Upper lobe of left lung (tissue), 6 donors: ENCODE measurements around the gene STAT3. TPM values are rescaled to one million over a fixed set of nuclear protein-coding genes. Genes with fewer than 3 reads are reported as not detected.
A peak's percentile ranks its signal among the peaks of the same experiment; 100 is the strongest.
"Not testable (repeated sequence)": the region's sequence is repeated elsewhere in the genome, so short reads cannot be mapped to it uniquely, and the experiment has no call there.

Source experiments
- ATAC-seq, 2 donors: fragments of 200-7000 bp; cut with Tn5 transposase; one replicate each; pipeline ENCODE4 v1.9.1; 2022; ENCODE audit warnings: mild to moderate bottlenecking in 2 of 2, moderate library complexity in 2 of 2; ENCODE audit not compliant: low FRiP score in 2 of 2
- DNase-seq, 2 donors: peaks; one replicate each; pipeline ENCODE4 v3.0.0-alpha.2; 2019 to 2020
- H3K27ac ChIP-seq, 4 donors: fragments of 200-600 bp; sonication (generic); one replicate each; pipeline ENCODE4 v1.5.1; 2016 to 2019
- H3K27me3 ChIP-seq, 4 donors: fragments of 200-600 bp; sonication (generic); one replicate each; pipeline ENCODE4 v1.5.1; 2017 to 2019
- H3K36me3 ChIP-seq, 4 donors: fragments of 200-600 bp; sonication (generic); one replicate each; pipeline ENCODE4 v1.5.1; 2016 to 2019
- H3K4me1 ChIP-seq, 4 donors: fragments of 200-600 bp; sonication (generic); one replicate each; pipeline ENCODE4 v1.5.1; 2018 to 2019
- H3K4me3 ChIP-seq, 4 donors: fragments of 200-600 bp; sonication (generic); one replicate each; pipeline ENCODE4 v1.5.1; 2017 to 2019; ENCODE audit warnings: mild to moderate bottlenecking in 2 of 4, moderate library complexity in 1 of 4
- H3K9me3 ChIP-seq, 4 donors: fragments of 200-600 bp; sonication (generic); one replicate each; pipeline ENCODE4 v1.5.1; 2018 to 2019
- EP300 ChIP-seq, 4 donors: sonication (generic); formaldehyde crosslinking; IDR thresholded peaks; one replicate each; pipeline ENCODE4 v1.5.1; 2017; ENCODE audit warnings: antibody characterized with exemption in 4 of 4, control low read depth in 2 of 4
- POLR2A ChIP-seq, 4 donors: fragments of 450-650 bp; IDR thresholded peaks; one replicate each; pipeline ENCODE4 v1.5.1; 2016 to 2017; ENCODE audit warnings: antibody characterized with exemption in 4 of 4, mild to moderate bottlenecking in 2 of 4
- POLR2AphosphoS5 ChIP-seq, 2 donors: sonication (generic); formaldehyde crosslinking; IDR thresholded peaks; one replicate each; pipeline ENCODE4 v1.5.1; 2017; ENCODE audit warnings: antibody characterized with exemption in 2 of 2
- WGBS, 2 donors: methylation state at CpG; one replicate each; pipeline ENCODE4 v1.1.5; 2017 to 2018; 5-methylcytosine and 5-hydroxymethylcytosine counted together
- total RNA-seq, 6 donors: library from RNA; depleted of rRNA in 4 of 6; stranded (reverse); fragments of >200 nt in 4 of 6; gene quantifications; one replicate each; pipeline versions ENCODE4 v1.1.0 to v1.2.1, GENCODE V29; 2016 to 2021
- TF ChIP-seq, protein P1 (sequence below), 6 experiments: fragments of 450-650 bp in 4 of 6; fragments of 200-600 bp in 2 of 6; sonication (generic) in 2 of 6; IDR thresholded peaks; one replicate each; pipeline ENCODE4 v1.5.1; 2016 to 2019; ENCODE audit warnings: antibody characterized with exemption in 6 of 6
- donor health status: DM: no; HTN: no; CAD: no; lungs with moderate emphysema.
- donor health status: DM: no; HTN: yes; CAD: no; lungs with severe emphysema.

Gene STAT3
- total RNA-seq, 6 donors from 2014 or later = 228 to 335 (median 264) TPM

GRCh38 chr17:42404326-42405055 is 16.2 kb upstream of the STAT3 start:
- Histone ChIP-seq H3K4me1 (peaks cover 65 to 77% (median 73%) of the 10 kb centered on the region in 4 donors), H3K9me3 (no peaks in the 10 kb centered on the region), H3K4me3 (no peak overlapping the region), H3K36me3 (peaks cover 9 to 35% (median 21%) of the 10 kb centered on the region in 4 donors), H3K27ac (peak overlapping the region; percentile 11 to 90 (median 40)), H3K27me3 (no peaks in the 10 kb centered on the region)
- TF ChIP-seq POLR2A (IDR thresholded peaks at IDR 0.05) = no peak
- no peak for TF ChIP-seq EP300 (IDR thresholded peaks at IDR 0.05)
- TF ChIP-seq POLR2AphosphoS5 (IDR thresholded peaks at IDR 0.05) = no peak
- TF ChIP-seq, protein P1, sequence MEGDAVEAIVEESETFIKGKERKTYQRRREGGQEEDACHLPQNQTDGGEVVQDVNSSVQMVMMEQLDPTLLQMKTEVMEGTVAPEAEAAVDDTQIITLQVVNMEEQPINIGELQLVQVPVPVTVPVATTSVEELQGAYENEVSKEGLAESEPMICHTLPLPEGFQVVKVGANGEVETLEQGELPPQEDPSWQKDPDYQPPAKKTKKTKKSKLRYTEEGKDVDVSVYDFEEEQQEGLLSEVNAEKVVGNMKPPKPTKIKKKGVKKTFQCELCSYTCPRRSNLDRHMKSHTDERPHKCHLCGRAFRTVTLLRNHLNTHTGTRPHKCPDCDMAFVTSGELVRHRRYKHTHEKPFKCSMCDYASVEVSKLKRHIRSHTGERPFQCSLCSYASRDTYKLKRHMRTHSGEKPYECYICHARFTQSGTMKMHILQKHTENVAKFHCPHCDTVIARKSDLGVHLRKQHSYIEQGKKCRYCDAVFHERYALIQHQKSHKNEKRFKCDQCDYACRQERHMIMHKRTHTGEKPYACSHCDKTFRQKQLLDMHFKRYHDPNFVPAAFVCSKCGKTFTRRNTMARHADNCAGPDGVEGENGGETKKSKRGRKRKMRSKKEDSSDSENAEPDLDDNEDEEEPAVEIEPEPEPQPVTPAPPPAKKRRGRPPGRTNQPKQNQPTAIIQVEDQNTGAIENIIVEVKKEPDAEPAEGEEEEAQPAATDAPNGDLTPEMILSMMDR (IDR thresholded peaks at IDR 0.05) = no peak
- DNase-seq (peak in 1 of 2 donors; percentile 78), ATAC-seq (no peak)
- 86 to 87% methylated on average over 52 to 63 of the region's 63 CpGs for WGBS, 2 donors

GRCh38 chr17:42403150-42403549 is 14.9 kb upstream of the STAT3 start:
- Histone ChIP-seq H3K27ac (peak overlapping the region; percentile 6 to 76 (median 26)), H3K4me3 (no peak overlapping the region), H3K4me1 (peaks cover 62 to 65% (median 63%) of the 10 kb centered on the region in 4 donors), H3K36me3 (peaks cover 9 to 35% (median 21%) of the 10 kb centered on the region in 4 donors), H3K27me3 (no peaks in the 10 kb centered on the region), H3K9me3 (no peaks in the 10 kb centered on the region)
- ATAC-seq = no peak
- WGBS, 2 donors = 80 to 90% methylated on average over 6 of the region's 6 CpGs
- DNase-seq = no peak
- no peak for TF ChIP-seq EP300 (IDR thresholded peaks at IDR 0.05)
- no peak for TF ChIP-seq POLR2A (IDR thresholded peaks at IDR 0.05)
- TF ChIP-seq, protein P1 (IDR thresholded peaks at IDR 0.05) = peak in 1 of 6 experiments; percentile 22

DNA sequence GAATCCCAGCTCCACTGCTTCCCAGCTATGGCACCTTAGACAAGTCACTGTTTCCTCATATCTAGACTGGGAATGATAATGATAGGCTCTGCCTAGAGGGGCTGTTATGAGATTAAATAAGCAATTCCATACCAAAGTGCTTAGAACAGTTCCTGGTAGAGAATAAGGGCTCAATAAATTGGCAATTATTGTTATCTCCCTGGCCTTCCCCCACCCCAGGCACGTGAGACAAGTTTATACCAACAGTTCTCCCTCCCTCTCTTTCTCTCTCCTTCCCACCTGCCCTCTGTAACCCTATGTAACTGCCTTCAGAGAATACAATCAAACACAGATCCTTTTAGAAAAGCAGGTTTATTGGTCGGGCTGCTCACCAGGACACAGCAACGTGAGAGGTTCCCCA is 13.9 kb upstream of the STAT3 start:
- Histone ChIP-seq H3K27me3 (no peaks in the 10 kb centered on the region), H3K9me3 (no peaks in the 10 kb centered on the region), H3K4me1 (peaks cover 52 to 55% (median 54%) of the 10 kb centered on the region in 4 donors), H3K4me3 (no peak overlapping the region), H3K27ac (peak overlapping the region; percentile 6 to 76 (median 38)), H3K36me3 (peaks cover 9 to 35% (median 21%) of the 10 kb centered on the region in 4 donors)
- TF ChIP-seq EP300 (IDR thresholded peaks at IDR 0.05) = no peak
- TF ChIP-seq, protein P1 (IDR thresholded peaks at IDR 0.05) = no peak
- TF ChIP-seq POLR2AphosphoS5 (IDR thresholded peaks at IDR 0.05) = no peak
- no peak for TF ChIP-seq POLR2A (IDR thresholded peaks at IDR 0.05)
- no peak for DNase-seq
- 43 to 61% methylated on average over 3 of the region's 3 CpGs for WGBS, 2 donors
- ATAC-seq = no peak

DNA sequence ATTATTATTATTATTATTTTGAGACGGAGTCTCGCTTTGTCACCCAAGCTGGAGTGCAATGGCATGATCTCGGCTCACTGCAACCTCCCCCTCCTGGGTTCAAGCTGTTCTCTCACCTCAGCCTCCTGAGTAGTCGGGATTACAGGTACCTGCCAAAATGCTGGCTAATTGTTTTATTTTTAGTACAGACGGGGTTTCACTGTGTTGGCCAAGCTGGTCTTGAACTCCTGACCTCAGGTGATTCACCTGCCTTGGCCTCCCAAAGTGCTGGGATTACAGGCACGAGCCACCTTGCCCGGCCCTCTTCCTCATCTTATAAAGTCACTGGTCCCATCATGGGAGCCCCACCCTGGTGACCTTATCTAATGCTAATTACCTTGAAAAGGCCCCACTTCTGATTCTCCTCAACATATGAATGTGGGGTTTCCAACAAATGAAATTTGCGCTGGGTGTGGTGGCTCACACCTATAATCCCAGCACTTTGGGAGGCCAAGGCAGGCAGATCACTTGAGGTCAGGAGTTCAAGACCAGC is 12.7 kb upstream of the STAT3 start:
- WGBS, 2 donors = 71 to 78% methylated on average over 8 of the region's 8 CpGs
- ATAC-seq, H3K9me3 ChIP-seq, H3K4me3 ChIP-seq, H3K27me3 ChIP-seq: not testable (repeated sequence)
- Histone ChIP-seq H3K27ac (peak overlapping the region in 2 of 4 donors; percentile 44 to 53), H3K36me3 (peaks cover 9 to 35% (median 21%) of the 10 kb centered on the region in 4 donors), H3K4me1 (peaks cover 40 to 43% (median 42%) of the 10 kb centered on the region in 4 donors)
- TF ChIP-seq POLR2AphosphoS5 (IDR thresholded peaks at IDR 0.05) (peak in 1 of 2 donors; percentile 35), EP300 (IDR thresholded peaks at IDR 0.05) (peak in 1 of 4 donors; percentile 60)
- DNase-seq = peak in 1 of 2 donors; percentile 45

DNA sequence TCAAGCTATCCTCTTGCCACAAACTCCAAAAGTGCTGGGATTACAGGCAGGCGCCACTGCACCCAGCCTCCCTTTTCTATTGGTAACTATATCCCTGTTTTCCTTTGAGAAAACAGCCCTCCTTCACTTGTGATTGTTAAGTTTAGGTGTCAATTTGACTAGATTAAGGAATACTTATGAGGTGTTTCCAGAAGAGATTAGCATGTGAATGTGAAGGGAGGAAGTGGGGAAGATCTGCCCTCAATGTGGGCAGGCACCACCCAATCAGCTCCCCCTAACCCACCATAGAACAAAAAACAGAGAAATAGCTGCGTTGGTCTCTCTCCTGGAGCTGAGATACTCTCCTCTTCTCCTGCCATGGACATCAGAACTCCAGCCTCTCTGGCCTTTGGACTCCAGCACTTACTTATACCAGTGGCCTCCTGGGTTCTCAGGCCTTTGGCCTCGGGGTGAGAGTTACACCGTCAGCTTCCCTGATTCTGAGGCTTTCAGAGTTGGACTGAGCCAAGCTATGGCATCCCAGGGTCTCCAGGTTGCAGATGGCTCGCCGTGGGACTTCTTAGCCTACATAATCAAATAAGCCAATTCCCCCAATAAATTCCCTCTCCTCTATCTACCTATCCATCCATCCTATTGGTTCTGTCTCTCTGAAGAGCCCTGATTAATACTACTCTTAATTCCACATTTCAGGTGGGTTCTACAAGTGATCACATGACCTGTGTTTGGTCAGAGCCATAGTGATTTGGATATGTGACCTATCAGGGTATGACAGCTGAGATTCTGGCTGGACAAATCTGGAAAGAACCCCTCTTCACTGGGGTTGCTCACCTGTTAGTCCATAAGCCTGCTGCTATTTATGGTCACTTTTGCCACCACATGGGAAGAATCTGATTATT is 12.0 kb upstream of the STAT3 start:
- whole genome bisulfite sequencing, 2 donors = 89 to 90% methylated on average over 6 of the region's 6 CpGs
- no peak for ATAC-seq
- H3K27ac ChIP-seq = peak overlapping the region in 2 of 4 donors; percentile 44 to 53

More for the DNA sequence above, 12.0 kb upstream of the STAT3 start:
- Histone ChIP-seq H3K36me3 (peaks cover 9 to 33% (median 20%) of the 10 kb centered on the region in 4 donors), H3K9me3 (no peaks in the 10 kb centered on the region), H3K27me3 (no peaks in the 10 kb centered on the region), H3K4me1 (peaks cover 34 to 39% (median 35%) of the 10 kb centered on the region in 4 donors), H3K4me3 (no peak overlapping the region)
- DNase-seq = no peak
- TF ChIP-seq, protein P1 (IDR thresholded peaks at IDR 0.05) = no peak
- no peak for TF ChIP-seq EP300 (IDR thresholded peaks at IDR 0.05)
